CD4-positive, alpha-beta T cell treated with Interferon alpha-2 for 1 hour (primary cell): ENCODE data around the gene QPCTL.

Source experiments
- DNase-seq, 2 donors: peaks; one replicate each; pipeline ENCODE4 v3.0.0-alpha.2; 2020 to 2022

The QPCTL gene

DNA sequence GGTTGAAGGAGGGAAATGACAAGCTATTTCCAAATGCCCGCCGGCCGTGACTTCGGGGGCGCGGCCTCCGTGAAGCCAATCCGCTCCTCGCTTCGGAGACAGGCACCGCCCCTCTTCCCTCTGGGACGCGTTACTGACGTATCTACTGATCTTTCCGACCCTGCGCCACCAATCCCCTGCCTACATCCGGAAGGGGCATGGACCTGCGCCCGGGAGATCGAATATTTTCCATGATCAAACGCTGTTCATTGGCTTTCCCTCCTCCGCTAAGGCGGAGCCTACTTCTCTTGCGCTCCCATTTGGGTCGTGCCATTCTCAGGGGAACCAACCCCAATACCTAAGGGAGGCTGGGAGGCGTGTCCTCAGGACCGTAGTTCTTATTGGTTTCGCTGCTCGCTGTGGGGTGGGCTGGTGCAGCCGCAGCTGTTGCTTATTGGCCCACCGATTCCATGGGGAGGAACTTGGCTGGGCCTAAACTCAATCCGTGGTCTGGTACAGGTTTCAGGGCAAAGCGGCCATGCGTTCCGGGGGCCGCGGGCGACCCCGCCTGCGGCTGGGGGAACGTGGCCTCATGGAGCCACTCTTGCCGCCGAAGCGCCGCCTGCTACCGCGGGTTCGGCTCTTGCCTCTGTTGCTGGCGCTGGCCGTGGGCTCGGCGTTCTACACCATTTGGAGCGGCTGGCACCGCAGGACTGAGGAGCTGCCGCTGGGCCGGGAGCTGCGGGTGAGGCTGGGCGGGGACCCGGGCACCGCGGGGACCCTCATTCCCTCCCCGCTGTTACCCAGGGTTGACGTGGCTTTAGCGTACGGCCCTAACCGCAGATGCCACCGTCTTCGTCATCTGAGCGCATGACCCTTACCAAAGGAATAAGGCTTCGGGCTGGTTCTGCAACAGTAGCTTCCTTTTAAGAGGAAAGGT is at the start of gene QPCTL:
Gene QPCTL, plus strand, starts transcription at position 480 of the 919 bp plus-strand sequence. Its CDS starts 38 bp downstream, at position 518.
- DNase-seq: peak; percentile 98

GRCh38 chr19:45643024-45643926 is 49.2 kb upstream of the QPCTL start:
- peak; percentile 89 to 92 for DNase-seq

GRCh38 chr19:45643927-45644771 is 48.3 kb upstream of the QPCTL start:
- DNase-seq: no peak

DNA sequence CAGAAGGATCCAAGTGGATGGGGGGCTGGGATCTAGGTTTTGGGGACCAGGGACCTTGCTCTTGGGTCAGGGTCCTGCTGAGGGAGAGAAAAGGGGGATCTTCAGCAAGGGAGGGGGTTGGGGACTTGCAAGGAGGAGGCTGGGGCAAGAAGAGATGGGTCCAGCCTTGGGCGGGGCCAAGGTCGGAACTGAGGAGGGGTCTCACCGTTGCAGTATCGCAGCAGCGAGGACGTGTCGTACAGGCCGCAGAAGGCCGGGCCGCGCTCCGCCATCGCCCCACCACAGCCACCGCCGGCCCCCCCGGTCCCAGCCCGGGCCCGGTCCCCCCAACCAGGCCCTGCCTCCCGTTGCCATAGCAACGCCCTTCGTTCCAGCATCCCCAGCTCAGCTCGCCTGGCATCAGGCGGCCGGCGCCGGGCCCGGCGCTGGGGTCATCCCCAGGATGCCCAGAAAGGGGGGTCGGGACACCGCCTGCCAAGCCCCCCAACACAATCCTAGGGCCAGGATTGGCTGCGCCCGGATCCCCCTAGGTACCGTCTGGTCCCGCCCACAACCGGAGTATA is 47.3 kb upstream of the QPCTL start:
- no peak for DNase-seq

- DNase-seq: peak; percentile 82 to 91
These were observed 46.7 kb upstream of the QPCTL start for GRCh38 chr19:45645631-45646344.

GRCh38 chr19:45646345-45646698 is 46.1 kb upstream of the QPCTL start:
- no peak for DNase-seq

DNA sequence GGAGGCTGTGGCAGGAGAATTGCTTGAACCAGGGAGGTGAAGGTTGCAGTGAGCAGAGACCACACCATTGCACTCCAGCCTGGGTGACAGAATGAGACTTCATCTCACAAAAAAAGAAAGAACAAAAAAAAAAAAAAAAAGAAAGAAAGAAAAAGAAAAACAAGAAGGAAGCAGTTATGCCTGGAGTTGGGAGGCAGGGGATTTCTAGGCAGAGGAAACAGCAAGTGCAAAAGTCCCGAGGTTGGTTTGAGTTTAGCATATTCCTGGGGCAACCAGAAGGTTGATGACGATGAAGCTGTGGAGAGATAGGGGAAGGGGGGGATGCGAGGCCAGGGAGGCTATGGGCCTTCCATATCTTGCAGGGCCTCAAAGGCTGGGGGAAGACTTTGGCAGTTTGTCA is 41.7 kb upstream of the QPCTL start:
- no peak for DNase-seq

DNA sequence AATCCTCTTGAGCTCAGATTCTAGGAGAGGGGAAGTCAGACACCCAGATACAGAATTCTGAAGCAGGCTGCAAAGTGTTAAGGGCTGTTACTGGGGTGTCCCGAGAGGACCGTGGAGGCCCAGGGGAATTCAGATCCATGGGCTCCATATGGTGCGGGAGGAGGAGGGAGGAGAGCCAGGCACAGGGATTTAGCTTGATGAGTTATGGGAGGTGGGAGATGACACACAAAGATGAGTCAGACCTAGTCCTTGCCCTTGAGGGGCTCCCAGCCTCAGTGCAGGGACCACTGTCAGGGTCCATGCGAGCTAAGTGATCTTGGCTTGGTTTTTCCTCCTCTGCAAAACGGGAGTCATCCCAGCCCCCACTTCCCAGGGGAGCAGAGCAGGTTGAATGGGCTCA is 38.8 kb upstream of the QPCTL start:
- DNase-seq: no peak

- no peak for DNase-seq
These were observed 37.4 kb upstream of the QPCTL start for GRCh38 chr19:45655073-45655472.

DNA sequence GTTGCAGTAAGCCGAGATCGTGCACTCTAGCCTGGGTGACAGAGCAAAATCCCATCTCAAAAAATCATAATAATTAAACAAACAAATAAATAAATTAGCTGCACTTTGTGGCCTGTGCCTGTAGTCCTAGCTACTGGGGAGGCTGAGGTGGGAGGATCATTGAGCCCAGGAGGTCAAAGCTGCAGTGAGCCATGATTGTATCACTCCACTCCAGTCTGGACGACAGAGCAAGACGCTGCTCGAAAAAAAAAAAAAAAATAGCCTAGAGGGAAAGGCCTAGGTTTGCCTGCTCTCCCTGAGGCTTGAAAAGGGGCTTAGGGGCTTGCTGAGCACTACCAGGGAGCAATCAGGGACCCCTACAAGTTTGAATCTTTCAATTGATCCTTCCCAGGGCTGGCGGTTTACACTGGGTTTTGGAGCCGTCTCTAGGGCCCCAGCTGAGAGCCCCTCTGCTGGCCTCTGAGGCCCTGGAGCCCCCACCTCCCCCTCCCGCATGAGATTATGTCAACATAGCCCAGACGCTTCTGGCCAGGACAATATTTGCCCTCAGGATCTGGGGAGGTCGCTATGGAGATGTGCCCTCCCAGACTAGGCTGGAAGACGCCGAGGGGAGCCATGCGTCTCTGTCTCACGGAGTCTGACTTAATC is 34.8 kb upstream of the QPCTL start:
- no peak for DNase-seq

- no peak for DNase-seq
These were observed 33.3 kb upstream of the QPCTL start for GRCh38 chr19:45659096-45659729.

DNA sequence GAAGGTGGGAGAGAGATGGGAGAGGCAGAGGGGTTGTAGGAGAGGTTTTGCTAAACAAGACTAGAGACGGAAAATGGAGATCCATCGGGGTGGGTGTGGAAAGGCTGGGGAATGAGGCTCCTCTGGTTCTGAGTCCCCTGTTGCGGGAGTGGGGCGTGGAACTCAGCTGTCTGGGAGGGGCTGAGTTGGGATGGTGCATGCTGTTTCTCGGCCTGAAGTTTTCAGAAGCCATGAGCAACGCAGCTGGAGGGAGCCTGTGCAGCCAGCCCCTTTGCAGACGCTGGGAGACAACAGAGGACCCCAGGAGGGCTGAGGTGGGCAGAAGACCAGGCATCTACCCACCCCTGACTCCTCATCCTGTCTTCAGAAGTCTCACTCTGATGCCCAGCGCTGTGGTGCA is 31.8 kb upstream of the QPCTL start:
- DNase-seq: no peak

- no peak for DNase-seq
These were observed 28.7 kb upstream of the QPCTL start for GRCh38 chr19:45663800-45664199.

- no peak for DNase-seq
These were observed 27.9 kb upstream of the QPCTL start for GRCh38 chr19:45664575-45664974.

GRCh38 chr19:45667620-45668341 is 24.7 kb upstream of the QPCTL start, which contains the start of gene GIPR:
TSS of gene GIPR (plus strand) at chr19:45668221. CDS start at chr19:45669521, 1,300 bp downstream.
- peak; percentile 36 to 58 for DNase-seq

DNA sequence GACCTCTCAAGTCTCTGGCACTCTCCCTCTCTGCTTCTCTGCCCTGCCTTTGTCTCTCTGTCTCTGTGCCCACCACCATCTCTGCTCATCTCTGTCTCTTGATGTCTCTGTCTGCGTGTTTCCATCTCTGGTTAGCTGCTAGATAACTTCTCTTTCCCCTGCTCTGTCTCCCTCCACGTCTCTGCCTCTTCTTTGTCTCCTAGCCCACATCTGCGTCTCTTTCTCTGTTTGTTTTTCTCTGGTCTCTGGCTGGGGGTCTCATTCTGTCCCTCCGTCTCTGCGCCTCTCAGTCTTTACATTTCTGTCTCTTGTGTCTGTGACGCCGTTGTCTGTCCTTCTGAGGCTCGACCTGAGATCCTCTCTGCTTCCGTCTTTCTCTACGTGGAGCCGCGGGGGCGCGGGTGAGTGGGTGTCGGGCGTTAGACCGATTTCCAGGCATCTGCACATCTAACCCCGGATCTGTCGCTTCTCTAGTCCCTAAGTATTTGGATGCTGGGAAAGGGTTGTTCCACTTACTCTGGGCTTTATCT is 24.1 kb upstream of the QPCTL start:
- peak; percentile 45 to 47 for DNase-seq

GRCh38 chr19:45670670-45671453 is 21.6 kb upstream of the QPCTL start:
- DNase-seq: peak; percentile 64

DNA sequence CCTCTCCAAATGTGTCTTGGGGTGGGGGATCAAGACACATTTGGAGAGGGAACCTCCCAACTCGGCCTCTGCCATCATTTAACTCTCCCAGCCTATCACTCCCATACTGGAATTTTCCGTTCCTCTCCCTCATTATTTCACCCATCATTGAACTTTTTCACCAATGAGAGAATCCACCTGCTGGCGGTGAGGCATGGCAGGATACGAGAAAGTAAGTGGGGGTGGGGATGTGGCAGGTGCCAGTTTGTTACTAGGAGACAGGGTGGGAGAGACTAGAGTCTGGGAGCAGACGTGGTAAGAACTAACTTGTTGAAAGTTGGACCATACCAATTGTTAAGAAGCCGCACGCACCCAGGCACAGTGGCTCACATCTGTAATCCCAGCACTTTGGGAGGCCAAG is 17.5 kb upstream of the QPCTL start:
- DNase-seq: no peak

DNA sequence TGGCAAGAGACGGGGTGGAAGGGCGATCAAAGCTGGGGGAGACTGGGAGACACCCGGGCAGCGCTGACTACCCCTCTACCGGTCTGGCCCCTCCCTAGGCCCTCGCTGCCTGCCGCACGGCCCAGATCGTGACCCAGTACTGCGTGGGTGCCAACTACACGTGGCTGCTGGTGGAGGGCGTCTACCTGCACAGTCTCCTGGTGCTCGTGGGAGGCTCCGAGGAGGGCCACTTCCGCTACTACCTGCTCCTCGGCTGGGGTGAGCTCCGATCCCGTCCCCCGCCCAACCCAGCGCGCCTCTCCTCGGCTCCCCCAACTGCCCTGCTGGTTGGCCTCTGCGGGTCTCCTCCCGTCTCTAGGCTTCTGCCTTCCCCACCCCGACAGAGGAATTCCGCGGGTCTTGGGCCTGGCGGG is 15.6 kb upstream of the QPCTL start:
- DNase-seq: peak; percentile 17 to 55
